Epidermal melanocyte (primary cell): Measurements from ENCODE around the gene RERE.

Experiments used
- DNase-seq: peaks from one replicate; pipeline ENCODE4 v3.0.0; 2011; ENCODE audit warnings: low spot score; ENCODE audit not compliant: insufficient read length

The RERE gene

GRCh38 chr1:8817412-8818324 is at the start of gene RERE:
Gene RERE, minus strand, starts transcription at chr1:8817640.
- DNase-seq = peak; percentile 92

- no peak for DNase-seq
These were observed 49.5 kb upstream of the RERE start for GRCh38 chr1:8866792-8867415.

- no peak for DNase-seq
These were observed 48.8 kb upstream of the RERE start for GRCh38 chr1:8866173-8866791.

GRCh38 chr1:8864713-8865344 is 47.4 kb upstream of the RERE start:
- no peak for DNase-seq

GRCh38 chr1:8863794-8864233 is 46.4 kb upstream of the RERE start:
- no peak for DNase-seq

- DNase-seq = no peak
These were observed 45.7 kb upstream of the RERE start for GRCh38 chr1:8863138-8863537.

- no peak for DNase-seq
These were observed 45.1 kb upstream of the RERE start for GRCh38 chr1:8862528-8862927.

GRCh38 chr1:8860738-8861516 is 43.5 kb upstream of the RERE start:
- no peak for DNase-seq

- peak; percentile 45 for DNase-seq
These were observed 41.7 kb upstream of the RERE start for GRCh38 chr1:8858888-8859706.

GRCh38 chr1:8858112-8858668 is 40.8 kb upstream of the RERE start:
- peak; percentile 44 for DNase-seq

GRCh38 chr1:8856689-8857412 is 39.4 kb upstream of the RERE start:
- no peak for DNase-seq

GRCh38 chr1:8854240-8854639 is 36.8 kb upstream of the RERE start:
- DNase-seq = no peak

GRCh38 chr1:8851060-8851459 is 33.6 kb upstream of the RERE start:
- no peak for DNase-seq

GRCh38 chr1:8848663-8849386 is 31.4 kb upstream of the RERE start:
- peak; percentile 87 for DNase-seq

- no peak for DNase-seq
These were observed 30.6 kb upstream of the RERE start for GRCh38 chr1:8847990-8848389.

GRCh38 chr1:8846263-8846662 is 28.8 kb upstream of the RERE start:
- no peak for DNase-seq

GRCh38 chr1:8845104-8846097 is 28.0 kb upstream of the RERE start:
- no peak for DNase-seq
